ENCODE results near the gene TXNL4A. TPM values are rescaled to one million over a fixed set of nuclear protein-coding genes. Genes with fewer than 3 reads are reported as not detected.

TXNL4A gene
- total RNA-seq, 4 donors from 2014 or later: 4.1 to 36.8 (median 31.0) TPM

DNA sequence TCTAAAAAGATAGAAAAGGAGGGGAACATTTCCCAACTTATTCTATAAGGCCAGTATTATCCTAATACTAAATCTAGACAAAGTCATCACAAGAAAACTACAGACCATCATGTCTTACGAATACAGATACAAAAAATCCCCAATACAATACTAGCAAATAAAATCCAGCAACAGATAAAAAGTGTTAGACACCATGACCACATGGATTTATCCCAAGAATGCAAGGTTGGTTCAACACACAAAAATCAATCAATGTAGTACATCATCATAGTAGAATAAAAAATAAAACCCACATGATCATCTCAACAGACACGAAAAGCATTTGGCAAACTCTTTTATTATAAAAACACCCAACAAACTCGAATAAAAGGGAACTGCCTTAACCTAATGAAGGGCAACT lies 55.5 kb downstream of the TXNL4A start:
- 96 to 98% methylated on average over 3 of the region's 3 CpGs for WGBS, 2 donors (ENCODE audit: low coverage in 1 of 2)
- DNase-seq: no peak
- Histone ChIP-seq H3K27ac (no peak overlapping the region), H3K36me3 (peaks cover 0 to 38% (median 18%) of the 10 kb centered on the region in 4 donors), H3K4me1 (peaks cover 0 to 45% (median 26%) of the 10 kb centered on the region in 4 donors), H3K27me3 (no peaks in the 10 kb centered on the region), H3K9me3 (peaks cover 35 to 39% of the 10 kb centered on the region in 2 donors), H3K4me3 (no peak overlapping the region)
- intact Hi-C loops (cut with DNase I; ENCODE audit: low total_unique reads) (no loop called here), in situ Hi-C loops (cut with MboI; ENCODE audit: low pct_ligation_motif_present in 1 of 4, low pct_unique_long_range_greater_than_20kb in 1 of 4, low sequenced_read_pairs in 3 of 4) (no loop called here)
- no peak for TF ChIP-seq POLR2A (IDR thresholded peaks at IDR 0.05)
- TF ChIP-seq POLR2AphosphoS5 (IDR thresholded peaks at IDR 0.05): no peak
- TF ChIP-seq, protein P1, sequence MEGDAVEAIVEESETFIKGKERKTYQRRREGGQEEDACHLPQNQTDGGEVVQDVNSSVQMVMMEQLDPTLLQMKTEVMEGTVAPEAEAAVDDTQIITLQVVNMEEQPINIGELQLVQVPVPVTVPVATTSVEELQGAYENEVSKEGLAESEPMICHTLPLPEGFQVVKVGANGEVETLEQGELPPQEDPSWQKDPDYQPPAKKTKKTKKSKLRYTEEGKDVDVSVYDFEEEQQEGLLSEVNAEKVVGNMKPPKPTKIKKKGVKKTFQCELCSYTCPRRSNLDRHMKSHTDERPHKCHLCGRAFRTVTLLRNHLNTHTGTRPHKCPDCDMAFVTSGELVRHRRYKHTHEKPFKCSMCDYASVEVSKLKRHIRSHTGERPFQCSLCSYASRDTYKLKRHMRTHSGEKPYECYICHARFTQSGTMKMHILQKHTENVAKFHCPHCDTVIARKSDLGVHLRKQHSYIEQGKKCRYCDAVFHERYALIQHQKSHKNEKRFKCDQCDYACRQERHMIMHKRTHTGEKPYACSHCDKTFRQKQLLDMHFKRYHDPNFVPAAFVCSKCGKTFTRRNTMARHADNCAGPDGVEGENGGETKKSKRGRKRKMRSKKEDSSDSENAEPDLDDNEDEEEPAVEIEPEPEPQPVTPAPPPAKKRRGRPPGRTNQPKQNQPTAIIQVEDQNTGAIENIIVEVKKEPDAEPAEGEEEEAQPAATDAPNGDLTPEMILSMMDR (IDR thresholded peaks at IDR 0.05): no peak
- no peak for TF ChIP-seq EP300 (IDR thresholded peaks at IDR 0.05; ENCODE audit: low read depth)

DNA sequence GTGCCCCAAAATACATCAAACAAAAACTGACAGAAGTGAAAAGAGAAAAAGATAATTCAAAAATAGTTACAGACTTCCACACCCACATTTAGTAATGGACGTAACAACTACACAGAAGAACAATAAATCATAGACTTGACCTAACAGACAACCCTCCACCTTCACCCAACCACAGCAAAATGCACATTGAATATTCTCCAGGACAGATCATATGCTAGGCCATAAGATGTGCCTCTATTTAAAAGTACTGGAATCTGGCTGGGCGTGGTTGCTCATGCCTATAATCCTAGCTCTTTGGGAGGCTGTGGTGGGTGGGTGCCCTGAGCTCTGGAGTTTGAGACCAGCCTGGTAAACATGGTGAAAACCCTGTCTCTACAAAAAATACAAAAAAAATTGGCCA lies 56.9 kb downstream of the TXNL4A start:
- no peak overlapping the region for H3K4me3 ChIP-seq
- H3K36me3 ChIP-seq: peaks cover 0 to 38% (median 18%) of the 10 kb centered on the region in 4 donors
- H3K27ac ChIP-seq: no peak overlapping the region
- TF ChIP-seq POLR2AphosphoS5 (IDR thresholded peaks at IDR 0.05): no peak
- H3K4me1 ChIP-seq: peaks cover 0 to 32% (median 23%) of the 10 kb centered on the region in 4 donors
- no peak for DNase-seq
- intact Hi-C loops (cut with DNase I; ENCODE audit: low total_unique reads) (no loop called here), in situ Hi-C loops (cut with MboI; ENCODE audit: low pct_ligation_motif_present in 1 of 4, low pct_unique_long_range_greater_than_20kb in 1 of 4, low sequenced_read_pairs in 3 of 4) (no loop called here)
- 97 to 100% methylated on average over 1 to 2 of the region's 2 CpGs for WGBS, 2 donors (ENCODE audit: low coverage in 1 of 2)
- peaks cover 35 to 39% of the 10 kb centered on the region in 2 donors for H3K9me3 ChIP-seq
- no peaks in the 10 kb centered on the region for H3K27me3 ChIP-seq

DNA sequence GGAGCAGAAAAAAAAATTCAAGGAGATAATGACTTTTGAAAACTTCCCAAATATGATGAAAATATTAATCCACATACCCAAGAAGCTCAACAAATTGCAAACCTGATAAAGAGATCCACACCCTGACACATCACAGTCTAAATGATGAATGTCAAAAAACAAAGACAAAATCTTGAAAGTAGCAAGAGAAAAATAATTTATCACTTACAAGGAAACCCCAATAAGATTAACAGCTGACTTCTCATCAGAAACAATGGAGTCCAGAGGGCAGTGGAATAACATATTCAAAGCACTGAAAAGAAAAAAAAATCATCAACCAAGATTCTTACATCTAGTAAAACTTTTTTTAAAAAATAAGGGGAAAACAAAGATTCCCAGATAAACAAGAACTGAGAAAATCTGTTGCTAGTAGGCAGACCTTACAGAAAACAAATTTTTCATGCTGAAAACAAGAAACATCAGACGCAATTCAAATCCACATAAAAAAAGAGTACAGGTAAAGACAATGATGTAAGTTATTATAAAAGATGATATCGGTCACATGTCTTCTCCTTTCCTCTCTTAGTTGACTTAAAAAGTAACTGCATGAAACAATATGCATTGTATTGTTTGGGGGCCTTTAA lies 58.2 kb downstream of the TXNL4A start:
- peaks cover 35 to 39% of the 10 kb centered on the region in 2 donors for H3K9me3 ChIP-seq
- DNase-seq: no peak
- no peak overlapping the region for H3K4me3 ChIP-seq
- no peak for TF ChIP-seq EP300 (IDR thresholded peaks at IDR 0.05; ENCODE audit: low read depth)
- no peak for TF ChIP-seq POLR2AphosphoS5 (IDR thresholded peaks at IDR 0.05)
- TF ChIP-seq, protein P1 (IDR thresholded peaks at IDR 0.05): no peak
- TF ChIP-seq POLR2A (IDR thresholded peaks at IDR 0.05): no peak
- 96 to 97% methylated on average over 2 of the region's 2 CpGs for WGBS, 2 donors (ENCODE audit: low coverage in 1 of 2)
- peaks cover 0 to 42% (median 18%) of the 10 kb centered on the region in 4 donors for H3K36me3 ChIP-seq
- intact Hi-C loops (cut with DNase I; ENCODE audit: low total_unique reads): no loop called here
- in situ Hi-C loops (cut with MboI; ENCODE audit: low pct_ligation_motif_present in 1 of 4, low pct_unique_long_range_greater_than_20kb in 1 of 4, low sequenced_read_pairs in 3 of 4): no loop called here
- H3K4me1 ChIP-seq: peaks cover 0 to 18% (median 15%) of the 10 kb centered on the region in 4 donors
- H3K27ac ChIP-seq: no peak overlapping the region
- no peaks in the 10 kb centered on the region for H3K27me3 ChIP-seq

DNA sequence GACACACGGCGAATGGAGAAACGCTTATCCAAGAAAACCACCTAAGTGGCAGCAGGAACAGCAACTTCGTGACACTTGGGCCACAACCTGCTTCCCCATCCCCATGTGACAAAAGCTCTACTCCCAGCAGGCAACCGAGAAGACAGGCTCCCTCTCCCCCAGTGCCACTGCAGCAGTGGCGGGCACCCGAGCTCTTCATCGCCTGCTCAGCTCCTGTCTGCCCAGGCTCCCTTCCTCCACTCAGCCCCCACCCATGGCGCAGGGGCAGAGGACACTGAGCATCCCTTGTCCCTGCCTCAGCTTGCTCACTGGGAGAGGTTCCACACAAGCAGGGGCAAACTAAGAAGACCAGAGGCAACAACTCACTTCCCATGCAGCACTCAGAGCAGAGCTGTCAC lies 59.8 kb downstream of the TXNL4A start:
- Histone ChIP-seq H3K27me3 (no peaks in the 10 kb centered on the region), H3K27ac (no peak overlapping the region), H3K4me3 (no peak overlapping the region), H3K4me1 (peaks cover 0 to 2% (median under 1%) of the 10 kb centered on the region in 4 donors), H3K9me3 (peaks cover 35 to 38% of the 10 kb centered on the region in 2 donors), H3K36me3 (peaks cover 0 to 40% (median 18%) of the 10 kb centered on the region in 4 donors)
- no peak for TF ChIP-seq POLR2AphosphoS5 (IDR thresholded peaks at IDR 0.05)
- TF ChIP-seq POLR2A (IDR thresholded peaks at IDR 0.05): no peak
- TF ChIP-seq EP300 (IDR thresholded peaks at IDR 0.05; ENCODE audit: low read depth): no peak
- TF ChIP-seq, protein P1 (IDR thresholded peaks at IDR 0.05): no peak
- peak; percentile 5 for DNase-seq
- in situ Hi-C loops (cut with MboI; ENCODE audit: low pct_ligation_motif_present in 1 of 4, low pct_unique_long_range_greater_than_20kb in 1 of 4, low sequenced_read_pairs in 3 of 4): no loop called here
- 95 to 100% methylated on average over 3 to 9 of the region's 9 CpGs for WGBS, 2 donors (ENCODE audit: low coverage in 1 of 2)
- intact Hi-C loops (cut with DNase I; ENCODE audit: low total_unique reads): no loop called here
